HG03565 (cell line): ENCODE data around the gene SYNJ2.
A peak's percentile ranks its signal among the peaks of the same experiment; 100 is the strongest.

Source experiments
- ATAC-seq: cut with Tn5 transposase; IDR thresholded peaks from one replicate; pipeline ENCODE4 v1.9.1; 2021; ENCODE audit warnings: mild to moderate bottlenecking, moderate library complexity; ENCODE audit not compliant: unreplicated experiment

Gene SYNJ2

GRCh38 chr6:158024566-158025297, 43.1 kb downstream of the SYNJ2 start:
- ATAC-seq = no peak

GRCh38 chr6:158026054-158026900, 44.6 kb downstream of the SYNJ2 start:
- peak; percentile 67 for ATAC-seq

GRCh38 chr6:158026901-158027589, 45.4 kb downstream of the SYNJ2 start:
- ATAC-seq = no peak

DNA sequence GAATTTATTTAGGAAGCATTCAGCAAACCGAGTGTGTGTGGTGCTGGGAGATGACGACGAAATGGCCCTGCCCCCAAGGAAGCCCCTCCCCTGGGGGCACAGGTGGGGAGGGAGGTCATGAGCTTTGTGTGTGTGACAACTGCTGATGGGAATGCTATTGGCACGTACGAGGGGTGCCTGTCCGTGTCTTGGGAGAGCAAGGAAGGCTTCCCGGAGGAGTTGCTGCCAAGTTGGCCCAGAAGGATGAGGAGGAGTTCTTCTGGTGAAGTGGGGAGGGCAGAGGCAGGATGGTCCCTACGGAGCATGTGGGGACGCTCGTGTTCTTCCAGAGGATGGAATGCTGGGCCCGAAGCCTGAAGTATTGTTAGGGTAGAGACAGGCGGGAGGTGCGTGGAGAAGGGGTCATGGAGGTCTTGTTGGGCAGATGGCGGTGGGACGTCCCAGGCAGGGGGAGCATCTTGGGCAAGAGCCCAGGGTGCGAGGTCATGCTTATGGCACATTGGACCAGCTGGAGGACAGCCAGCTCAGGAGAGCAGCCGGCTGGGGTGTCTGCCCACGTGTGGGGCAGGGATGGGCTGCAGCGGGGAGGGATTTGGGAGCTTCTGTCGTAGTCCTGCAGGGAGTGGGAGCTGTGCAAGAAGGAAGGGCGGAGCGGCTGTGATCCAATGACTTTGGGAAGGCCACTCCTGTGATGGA, 46.1 kb downstream of the SYNJ2 start:
- no peak for ATAC-seq

- no peak for ATAC-seq
These were observed 46.8 kb downstream of the SYNJ2 start for GRCh38 chr6:158028421-158028820.

DNA sequence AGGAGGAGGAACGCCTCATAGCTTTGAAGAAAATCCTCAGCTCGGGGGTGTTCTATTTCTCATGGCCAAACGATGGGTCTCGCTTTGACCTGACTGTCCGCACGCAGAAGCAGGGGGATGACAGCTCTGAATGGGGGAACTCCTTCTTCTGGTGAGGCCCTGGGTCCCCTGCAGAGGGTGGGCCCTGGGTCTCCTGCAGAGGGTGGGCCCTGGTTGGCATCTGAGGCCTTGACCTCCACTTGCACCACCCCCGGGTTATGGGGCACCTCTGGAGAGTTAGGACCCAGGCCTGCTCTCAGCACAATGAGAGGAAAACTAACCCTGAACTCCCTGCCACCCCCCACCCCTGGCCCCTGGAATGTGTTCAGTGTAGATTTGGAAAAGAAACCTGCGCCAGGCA, 47.2 kb downstream of the SYNJ2 start:
- ATAC-seq = no peak

DNA sequence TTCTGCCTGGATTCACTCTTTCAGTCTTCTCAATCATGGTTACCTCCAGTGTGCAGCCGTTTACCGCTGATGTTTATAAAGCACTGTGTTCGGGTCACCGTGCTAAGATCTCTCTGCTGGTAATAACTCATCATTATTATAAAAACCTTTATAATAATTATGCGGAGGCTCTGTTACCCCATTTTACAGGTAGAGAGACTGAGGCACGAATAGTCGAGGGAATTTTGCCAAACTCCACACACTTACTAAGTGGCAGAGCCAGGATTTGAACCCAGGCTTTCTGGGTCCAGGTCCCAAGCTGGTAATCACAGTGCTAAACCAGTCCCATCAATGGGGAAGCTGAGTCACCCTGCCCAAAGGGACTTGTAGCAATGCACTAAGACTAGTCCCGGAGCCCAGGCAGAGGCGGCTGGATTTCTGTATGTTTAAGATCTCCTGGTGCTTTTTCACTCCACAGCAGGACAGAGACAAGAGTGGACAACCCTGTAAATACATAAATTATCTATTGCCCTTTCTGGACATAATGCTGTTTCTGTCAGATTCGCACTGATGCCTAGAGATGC, 48.1 kb downstream of the SYNJ2 start:
- ATAC-seq = no peak

DNA sequence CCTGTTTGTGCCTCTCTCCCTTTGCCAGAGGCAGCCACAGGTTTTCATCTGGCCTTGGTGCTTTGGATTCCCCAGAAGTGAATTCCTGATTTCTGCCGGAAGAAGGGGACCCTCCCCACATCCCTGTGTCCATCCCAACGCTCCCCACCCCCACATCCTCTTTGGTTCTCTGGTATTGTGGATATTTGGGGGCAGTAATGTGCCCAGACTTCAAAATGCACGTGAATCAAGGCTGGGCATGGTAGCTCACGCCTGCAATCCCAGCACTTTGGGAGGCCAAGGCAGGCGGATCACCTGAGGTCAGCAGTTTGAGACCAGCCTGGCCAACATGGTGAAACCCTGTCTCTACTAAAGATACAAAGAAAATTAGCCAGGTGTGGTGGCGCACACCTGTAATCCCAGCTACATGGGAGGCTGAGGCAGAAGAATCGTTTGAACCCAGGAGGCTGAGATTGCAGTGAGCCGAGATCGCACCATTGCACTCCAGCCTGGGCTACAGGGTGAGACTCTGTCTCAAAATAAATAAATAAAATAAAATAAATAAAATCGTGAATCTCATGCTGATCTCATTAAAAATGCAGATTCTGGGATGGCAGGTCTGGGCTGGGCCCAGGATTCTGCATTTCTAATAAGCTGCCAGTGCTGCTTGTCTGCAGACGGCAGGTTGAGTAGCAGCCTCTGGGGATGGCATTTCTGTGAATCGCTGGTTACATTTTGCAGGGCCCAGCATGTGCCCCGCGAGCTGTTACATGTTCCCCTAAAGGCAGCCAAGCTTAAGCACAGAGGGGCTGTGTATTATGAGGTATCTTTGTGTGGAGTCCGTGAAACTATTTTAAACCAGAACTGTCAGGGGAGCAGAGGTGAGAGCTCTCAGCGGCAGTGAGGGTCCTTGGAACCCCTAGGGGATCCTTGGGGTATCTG, 49.0 kb downstream of the SYNJ2 start:
- no peak for ATAC-seq

- ATAC-seq = no peak
These were observed 50.0 kb downstream of the SYNJ2 start for GRCh38 chr6:158031381-158032353.

- ATAC-seq = no peak
These were observed 50.7 kb downstream of the SYNJ2 start for GRCh38 chr6:158032354-158032733.

GRCh38 chr6:158033077-158033750, 51.6 kb downstream of the SYNJ2 start:
- ATAC-seq = no peak

DNA sequence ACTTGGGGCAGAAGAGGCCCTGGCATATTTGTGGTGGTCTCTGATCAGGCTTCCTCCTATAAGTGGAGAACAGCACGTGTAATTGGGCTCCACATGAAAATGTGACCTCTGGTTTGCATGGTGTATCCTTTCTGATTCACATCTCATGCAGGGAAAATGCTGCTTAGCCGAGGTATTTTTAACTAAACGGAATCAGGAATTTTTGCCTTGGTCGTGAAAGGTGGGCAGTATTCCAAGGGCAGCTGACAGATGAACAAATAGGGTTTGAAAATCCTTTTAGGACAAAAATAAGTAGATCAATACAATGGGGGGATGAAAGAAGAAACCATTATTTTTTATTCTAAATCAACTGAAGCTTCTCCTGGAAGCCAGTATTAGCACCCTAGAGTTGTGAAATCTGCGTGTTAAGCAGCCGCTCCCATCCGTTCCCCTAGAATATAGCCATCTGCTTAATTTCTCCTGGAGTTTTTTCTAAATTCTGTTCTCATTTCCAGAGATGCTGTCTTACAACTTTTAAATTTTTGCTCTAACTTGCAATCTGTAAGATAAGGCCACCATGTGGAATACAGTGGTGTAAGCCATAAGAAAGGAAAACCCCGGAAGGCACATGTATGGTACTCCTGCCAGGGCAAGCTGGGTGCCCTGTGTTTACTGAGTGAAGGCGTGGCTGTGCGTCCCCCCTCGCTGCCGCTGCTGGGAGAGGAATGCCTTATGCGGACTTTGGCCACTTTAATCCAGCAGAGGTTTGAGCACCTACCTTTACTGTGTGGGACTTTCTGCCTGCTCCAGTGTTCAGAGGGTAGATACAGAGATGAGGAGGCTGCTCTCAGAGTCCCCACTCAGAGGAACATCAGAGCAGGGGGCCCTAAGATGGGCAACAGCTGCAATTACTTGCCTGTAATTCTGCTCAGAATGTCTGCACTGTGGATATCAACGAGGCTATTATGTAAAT, 52.4 kb downstream of the SYNJ2 start:
- ATAC-seq = no peak

DNA sequence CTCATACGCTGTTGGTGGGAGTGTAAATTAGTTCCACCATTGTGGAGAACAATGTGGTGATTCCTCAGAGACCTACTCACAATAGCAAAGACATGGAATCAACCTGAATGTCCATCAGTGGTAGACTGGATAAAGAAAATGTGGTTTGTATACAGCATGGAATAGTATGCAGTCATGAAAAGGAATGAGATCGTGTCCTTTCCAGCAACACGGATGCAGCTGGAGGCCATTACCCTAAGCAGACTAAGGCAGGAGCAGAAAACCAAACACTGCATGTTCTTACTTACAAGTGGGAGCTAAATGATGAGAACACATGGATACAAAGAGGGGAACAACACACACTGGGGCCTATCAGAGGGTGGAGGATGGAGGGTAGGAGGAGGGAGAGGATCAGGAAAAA, 54.6 kb downstream of the SYNJ2 start:
- no peak for ATAC-seq

GRCh38 chr6:158037021-158037420, 55.4 kb downstream of the SYNJ2 start:
- ATAC-seq = no peak

DNA sequence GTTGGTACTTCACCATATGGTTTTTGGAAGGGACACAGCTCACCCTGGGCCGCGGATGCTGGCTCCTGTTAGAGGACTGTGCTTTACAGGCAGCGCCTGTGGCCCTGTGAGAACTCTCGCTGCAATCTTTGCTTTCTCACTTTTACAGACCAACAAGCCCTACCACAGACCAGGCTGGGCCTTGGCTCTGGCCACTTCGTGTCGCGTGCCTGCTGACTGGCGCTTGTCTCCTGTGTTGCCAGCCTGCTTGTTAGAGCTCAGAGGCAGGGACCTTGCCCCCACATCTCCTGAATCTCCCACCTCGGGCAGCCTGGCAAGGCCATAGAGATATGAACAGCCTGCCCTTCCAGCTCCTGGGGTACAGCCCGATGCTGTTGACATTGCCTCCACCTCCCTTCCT, 56.1 kb downstream of the SYNJ2 start:
- ATAC-seq = no peak

DNA sequence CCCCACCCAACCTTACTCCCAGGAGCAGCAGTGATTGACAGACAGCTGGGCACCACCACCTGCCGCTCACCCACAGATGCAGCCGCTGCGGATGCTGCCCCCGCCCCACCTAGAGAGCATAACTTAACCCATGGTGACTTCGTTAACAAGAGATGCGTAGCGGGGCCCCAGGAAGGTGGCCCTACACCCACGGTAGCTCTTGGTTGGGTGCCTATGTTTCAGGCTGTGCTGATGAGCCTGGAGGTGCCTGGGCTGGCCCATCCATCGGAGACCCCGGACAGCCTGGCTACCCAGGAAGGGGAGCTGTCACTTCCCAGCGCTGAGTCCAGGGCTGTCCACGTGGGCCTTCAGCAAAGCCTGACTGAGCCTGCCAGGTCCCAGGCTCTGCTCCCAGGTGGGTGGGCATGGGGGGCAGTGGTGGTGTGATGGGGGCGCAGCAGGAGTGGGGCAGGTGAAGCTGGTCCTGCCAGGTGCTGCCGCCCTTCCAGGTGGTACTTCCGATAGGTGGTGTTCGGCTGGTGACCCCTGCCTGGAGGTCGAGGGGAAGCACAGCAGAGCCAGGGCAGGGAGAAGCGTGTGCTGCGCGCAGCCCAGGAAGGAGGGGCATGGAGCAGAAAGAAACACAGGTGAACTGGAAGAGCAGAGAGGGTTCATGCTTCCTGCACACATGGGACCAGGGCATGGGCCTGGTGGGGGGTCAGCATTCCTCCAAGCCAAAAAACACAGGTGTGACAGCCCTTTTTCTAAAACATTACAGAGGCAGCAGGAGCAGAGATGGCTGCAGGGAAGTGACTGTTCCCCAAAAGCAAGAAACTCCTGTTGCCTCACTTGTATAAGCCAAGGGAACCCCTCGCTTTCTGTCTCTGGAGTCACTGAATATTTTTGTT, 56.9 kb downstream of the SYNJ2 start:
- ATAC-seq = no peak
